ENCODE results near the gene OBSCN.
"Not testable (repeated sequence)": the region's sequence is repeated elsewhere in the genome, so short reads cannot be mapped to it uniquely, and the experiment has no call there.

OBSCN gene

GRCh38 chr1:228259368-228259894 lies 51.6 kb downstream of the OBSCN start:
- no peak for DNase-seq (ENCODE audit: low read depth in 3 of 3, low spot score in 1 of 3)

DNA sequence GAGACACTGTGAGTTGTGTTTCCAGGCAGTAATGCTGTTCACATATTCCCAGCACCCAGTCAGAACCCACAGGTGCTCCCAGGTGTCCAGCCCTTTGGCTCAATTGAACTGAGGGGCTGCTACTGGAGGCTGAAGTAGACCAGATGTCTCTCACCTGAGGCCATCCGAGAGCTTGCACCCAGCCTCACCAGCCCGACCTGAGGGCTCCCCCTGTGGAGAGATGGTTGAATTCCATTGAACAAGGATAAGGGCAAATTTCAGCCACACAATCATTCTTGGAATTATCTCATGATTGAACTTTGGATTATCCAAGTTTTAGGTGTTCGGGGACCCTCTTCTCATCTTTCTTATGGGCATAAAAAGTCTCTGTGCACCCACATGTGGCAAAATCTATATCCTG lies 52.1 kb downstream of the OBSCN start:
- no peak for DNase-seq (ENCODE audit: low read depth in 3 of 3, low spot score in 1 of 3)

GRCh38 chr1:228261706-228262105 lies 53.9 kb downstream of the OBSCN start:
- no peak for DNase-seq (ENCODE audit: low read depth in 3 of 3, low spot score in 1 of 3)

- no peak for DNase-seq (ENCODE audit: low read depth in 3 of 3, low spot score in 1 of 3)
Observed at GRCh38 chr1:228262475-228262874, 54.6 kb downstream of the OBSCN start.

GRCh38 chr1:228263636-228264035 lies 55.8 kb downstream of the OBSCN start:
- DNase-seq (ENCODE audit: low read depth in 3 of 3, low spot score in 1 of 3): no peak

DNA sequence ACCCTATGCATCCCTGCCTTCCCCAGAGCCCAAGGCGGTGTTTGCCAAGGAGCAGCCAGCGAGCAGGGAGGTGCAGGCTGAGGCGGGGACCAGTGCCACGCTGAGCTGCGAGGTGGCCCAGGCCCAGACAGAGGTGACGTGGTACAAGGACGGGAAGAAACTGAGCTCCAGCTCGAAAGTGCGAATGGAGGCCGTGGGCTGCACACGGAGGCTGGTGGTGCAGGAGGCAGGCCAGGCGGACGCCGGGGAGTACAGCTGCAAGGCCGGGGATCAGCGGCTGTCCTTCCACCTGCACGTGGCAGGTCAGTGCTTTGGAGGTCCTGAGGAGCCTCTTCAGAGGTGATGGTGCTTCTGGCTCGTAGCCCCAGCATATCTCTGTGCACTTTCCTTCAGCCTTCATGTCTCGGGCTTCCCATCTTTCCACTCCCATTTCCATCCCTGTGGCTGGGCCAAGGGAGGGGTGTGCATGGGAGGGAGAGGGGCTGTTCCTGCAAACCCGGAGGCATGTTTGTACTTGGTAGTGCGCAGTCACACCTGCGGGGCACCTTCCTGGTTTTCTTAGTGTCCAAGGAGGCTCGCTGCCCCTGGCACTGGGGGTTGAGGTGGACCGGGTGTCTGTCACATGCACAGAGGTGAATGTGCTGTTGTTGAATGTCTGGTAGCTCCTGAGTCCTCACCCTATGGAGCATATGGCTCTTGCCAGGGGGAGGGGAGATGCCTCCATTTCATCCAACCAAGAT lies 56.4 kb downstream of the OBSCN start:
- no peak for DNase-seq (ENCODE audit: low read depth in 3 of 3, low spot score in 1 of 3)

DNA sequence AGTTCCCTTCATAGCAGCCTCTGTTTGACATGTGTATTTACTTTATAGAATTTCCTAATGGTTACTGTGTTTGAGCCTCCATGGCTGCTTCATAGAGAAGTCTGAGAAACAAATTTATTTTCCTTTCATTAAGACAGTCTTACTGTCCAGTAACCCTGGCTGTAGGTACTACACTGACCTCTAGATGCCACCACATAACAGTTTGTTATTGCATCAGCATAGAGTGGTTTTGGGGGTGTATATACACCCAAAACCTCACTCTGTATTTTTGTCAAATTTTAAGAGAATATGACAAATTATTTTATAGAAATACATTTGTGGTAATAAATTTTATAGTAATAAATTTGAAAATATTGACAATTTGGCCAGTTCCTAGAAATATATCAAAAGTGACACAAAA lies 57.3 kb downstream of the OBSCN start:
- DNase-seq (ENCODE audit: low read depth in 3 of 3, low spot score in 1 of 3): no peak

DNA sequence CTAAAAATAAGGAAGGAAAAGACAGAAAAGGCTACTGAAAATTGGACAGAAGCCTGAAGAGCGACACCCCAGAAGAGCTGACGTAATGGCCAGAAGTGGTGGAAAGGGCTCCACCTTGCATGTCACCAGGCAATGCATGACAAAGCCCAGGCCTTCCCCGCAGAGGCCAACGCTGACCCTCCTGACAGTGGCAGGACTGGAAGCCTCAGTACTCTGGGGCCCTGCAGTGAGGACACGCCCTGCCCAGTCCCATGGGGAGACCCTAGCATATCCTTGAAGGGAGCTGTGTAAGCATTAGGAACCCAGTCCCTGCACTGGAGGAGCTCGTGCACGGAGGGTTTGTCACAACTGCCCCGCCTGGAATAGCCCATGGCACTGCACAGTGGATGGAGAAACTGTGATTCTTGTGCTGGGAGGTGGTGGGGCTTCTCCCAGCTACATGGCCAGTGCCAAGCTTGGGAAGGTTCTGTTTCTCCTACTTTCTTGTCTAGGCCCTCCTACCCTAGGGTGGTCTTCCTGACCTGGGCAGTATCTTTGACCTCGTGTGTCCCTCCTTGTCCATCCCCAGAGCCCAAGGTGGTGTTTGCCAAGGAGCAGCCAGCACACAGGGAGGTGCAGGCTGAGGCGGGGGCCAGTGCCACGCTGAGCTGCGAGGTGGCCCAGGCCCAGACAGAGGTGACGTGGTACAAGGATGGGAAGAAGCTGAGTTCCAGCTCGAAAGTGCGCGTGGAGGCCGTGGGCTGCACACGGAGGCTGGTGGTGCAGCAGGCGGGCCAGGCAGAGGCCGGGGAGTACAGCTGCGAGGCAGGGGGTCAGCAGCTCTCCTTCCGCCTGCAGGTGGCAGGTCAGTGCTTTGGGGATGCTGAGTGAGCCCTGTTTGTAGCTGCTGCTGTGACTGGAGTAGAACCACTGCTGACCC lies 60.4 kb downstream of the OBSCN start:
- DNase-seq (ENCODE audit: low read depth in 3 of 3, low spot score in 1 of 3): no peak

DNA sequence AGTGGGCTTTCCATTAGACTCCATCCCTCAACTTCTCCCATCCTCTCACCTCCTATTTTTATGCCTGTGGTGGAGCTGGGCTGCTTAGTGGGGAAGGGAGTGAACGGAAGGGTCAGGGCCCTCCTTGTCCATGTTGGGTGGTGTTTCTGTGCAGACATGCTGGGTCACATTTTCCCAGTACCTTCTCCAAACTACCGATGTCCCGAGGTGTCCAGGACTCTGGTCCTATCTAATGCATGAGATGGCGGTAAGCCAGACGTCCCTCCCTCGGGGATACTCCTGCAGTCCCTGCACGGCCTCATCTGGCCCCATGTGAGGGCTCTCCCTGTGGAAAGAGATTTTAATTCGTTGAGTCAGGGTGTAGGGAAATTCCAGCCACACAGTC lies 61.0 kb downstream of the OBSCN start:
- no peak for DNase-seq (ENCODE audit: low read depth in 3 of 3, low spot score in 1 of 3)

DNA sequence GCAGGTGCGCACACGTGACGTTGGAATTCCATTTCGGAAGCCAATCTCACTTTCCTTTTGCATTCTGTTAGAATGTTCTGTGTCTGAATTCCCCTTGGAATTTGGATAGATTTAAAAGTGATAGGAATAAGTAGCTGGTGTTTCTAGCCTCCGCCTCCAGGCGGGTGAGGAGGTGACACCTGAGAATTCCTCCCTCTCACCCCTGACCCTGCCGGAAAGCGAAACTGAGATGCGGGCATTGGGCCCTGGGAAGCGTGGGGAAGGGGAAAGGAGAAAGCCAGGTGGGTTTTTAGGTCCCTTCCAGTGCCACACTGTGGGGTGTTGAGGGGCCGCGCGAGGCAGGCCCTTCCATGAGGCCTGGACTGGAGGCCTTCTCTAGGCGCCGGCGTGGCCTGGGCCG lies 61.6 kb downstream of the OBSCN start:
- not testable (repeated sequence) for DNase-seq (ENCODE audit: low read depth in 3 of 3, low spot score in 1 of 3)

- no peak for DNase-seq (ENCODE audit: low read depth in 3 of 3, low spot score in 1 of 3)
Observed at GRCh38 chr1:228270032-228270431, 62.2 kb downstream of the OBSCN start.

DNA sequence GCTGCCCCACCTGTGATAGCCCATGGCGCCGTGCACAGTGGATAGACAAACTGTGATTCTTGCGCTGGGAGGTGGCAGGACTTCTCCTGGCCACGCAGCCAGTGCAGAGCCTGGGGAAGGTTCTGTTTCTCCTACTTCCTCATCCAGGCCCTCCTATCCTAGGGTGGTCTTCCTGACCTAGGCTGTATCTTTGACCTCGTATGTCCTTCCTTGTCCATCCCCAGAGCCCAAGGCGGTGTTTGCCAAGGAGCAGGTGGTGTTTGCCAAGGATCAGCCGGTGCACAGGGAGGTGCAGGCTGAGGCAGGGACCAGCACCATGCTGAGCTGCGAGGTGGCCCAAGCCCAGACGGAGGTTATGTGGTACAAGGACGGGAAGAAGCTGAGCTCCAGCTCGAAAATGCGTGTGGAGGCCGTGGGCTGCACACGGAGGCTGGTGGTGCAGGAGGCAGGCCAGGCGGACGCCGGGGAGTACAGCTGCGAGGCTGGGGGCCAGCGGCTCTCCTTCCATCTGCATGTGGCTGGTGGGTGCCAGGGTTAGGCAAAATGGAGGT lies 63.9 kb downstream of the OBSCN start:
- DNase-seq (ENCODE audit: low read depth in 3 of 3, low spot score in 1 of 3): no peak

- DNase-seq (ENCODE audit: low read depth in 3 of 3, low spot score in 1 of 3): no peak
Observed at GRCh38 chr1:228272331-228272791, 64.5 kb downstream of the OBSCN start.

DNA sequence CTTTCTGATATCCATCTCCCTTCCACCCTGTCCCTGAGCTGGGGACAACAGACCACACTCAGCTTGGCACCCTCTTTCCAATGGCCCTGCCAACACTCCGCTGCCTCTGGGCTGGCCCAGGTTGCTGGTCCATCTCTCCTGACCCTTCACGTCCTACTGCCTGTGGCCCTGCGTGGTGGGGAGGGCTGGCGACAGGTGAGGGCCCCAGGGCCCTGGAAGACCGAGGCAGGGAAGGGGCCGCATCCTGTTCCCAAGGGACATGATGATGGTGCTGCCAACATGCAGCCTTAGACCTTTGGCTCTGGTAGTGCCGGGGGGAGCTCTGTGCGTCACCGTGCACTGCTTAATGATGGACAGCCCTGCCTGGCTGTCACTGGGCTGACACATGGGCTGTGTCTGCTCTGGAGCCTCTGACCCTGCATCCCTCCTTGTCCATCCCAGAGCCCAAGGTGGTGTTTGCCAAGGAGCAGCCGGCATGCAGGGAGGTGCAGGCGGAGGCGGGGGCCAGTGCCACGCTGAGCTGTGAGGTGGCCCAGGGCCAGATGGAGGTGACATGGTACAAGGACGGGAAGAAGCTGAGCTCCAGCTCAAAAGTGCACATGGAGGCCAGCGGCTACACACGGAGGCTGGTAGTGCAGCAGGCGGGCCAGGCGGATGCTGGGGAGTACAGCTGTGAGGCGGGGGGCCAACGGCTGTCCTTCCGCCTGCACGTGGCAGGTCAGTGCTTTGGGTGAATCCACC lies 65.2 kb downstream of the OBSCN start:
- no peak for DNase-seq (ENCODE audit: low read depth in 3 of 3, low spot score in 1 of 3)

DNA sequence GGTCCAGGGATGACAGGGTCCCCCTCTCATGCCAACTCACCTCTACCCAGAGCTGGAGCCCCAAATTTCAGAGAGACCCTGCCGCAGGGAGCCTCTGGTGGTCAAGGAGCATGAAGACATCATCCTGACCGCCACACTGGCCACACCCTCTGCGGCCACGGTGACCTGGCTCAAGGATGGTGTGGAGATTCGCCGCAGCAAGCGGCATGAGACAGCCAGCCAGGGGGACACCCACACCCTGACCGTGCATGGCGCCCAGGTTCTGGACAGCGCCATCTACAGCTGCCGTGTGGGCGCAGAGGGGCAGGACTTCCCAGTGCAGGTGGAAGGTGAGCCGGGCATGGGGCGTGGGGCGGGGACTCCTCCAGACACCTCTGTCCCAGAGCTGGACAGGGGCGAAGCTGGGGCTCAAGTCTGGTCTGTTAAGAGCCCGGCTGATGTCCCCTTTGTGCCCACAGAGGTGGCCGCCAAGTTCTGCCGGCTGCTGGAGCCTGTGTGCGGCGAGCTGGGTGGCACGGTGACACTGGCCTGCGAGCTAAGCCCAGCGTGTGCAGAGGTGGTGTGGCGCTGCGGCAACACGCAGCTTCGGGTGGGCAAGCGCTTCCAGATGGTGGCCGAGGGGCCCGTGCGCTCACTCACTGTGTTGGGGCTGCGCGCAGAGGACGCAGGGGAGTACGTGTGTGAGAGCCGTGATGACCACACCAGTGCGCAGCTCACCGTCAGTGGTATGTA lies 66.0 kb downstream of the OBSCN start:
- DNase-seq (ENCODE audit: low read depth in 3 of 3, low spot score in 1 of 3): no peak

DNA sequence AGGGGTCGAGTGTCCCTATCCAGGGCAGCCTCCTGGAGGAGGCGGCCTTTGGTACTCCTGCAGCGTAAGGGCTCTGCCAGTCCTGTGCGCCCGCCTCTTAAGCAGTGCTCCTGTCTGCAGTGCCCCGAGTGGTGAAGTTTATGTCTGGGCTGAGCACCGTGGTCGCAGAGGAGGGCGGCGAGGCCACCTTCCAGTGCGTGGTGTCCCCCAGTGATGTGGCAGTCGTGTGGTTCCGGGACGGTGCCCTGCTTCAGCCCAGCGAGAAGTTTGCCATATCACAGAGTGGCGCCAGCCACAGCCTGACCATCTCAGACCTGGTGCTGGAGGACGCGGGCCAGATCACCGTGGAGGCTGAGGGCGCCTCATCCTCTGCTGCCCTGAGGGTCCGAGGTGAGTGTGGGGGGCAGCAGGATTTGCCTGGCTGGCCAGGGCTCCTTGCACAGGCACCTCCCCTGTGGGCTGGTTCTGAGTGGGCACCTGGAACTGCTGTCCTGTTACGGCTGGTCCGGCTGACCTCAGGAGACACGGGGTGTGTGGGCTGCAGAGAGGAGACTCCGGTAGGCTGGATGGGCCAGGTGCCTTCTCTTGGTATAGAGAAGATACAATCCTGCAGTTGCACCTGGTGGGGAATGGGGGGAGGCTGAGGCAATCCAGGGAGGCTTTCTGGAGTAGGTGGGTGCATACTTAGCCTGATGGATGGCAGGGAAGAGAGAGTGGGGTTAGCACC lies 66.8 kb downstream of the OBSCN start:
- no peak for DNase-seq (ENCODE audit: low read depth in 3 of 3, low spot score in 1 of 3)

DNA sequence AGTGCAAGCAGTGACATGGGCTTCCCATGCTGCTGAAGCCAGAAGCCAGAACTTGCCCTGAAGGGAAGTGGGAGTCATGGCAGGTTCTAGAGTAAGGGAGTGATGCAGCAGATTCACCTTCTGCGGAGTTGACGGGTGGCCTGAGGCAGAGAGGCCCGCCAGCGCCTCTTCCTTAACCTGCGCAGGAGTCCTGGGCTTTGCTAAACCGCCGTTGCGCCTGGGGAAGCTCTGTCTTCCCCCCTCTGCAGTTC lies 67.3 kb downstream of the OBSCN start:
- no peak for DNase-seq (ENCODE audit: low read depth in 3 of 3, low spot score in 1 of 3)

- DNase-seq (ENCODE audit: low read depth in 3 of 3, low spot score in 1 of 3): peak; percentile 78 to 84 (median 82)
Observed at GRCh38 chr1:228275430-228276173, 67.8 kb downstream of the OBSCN start.

DNA sequence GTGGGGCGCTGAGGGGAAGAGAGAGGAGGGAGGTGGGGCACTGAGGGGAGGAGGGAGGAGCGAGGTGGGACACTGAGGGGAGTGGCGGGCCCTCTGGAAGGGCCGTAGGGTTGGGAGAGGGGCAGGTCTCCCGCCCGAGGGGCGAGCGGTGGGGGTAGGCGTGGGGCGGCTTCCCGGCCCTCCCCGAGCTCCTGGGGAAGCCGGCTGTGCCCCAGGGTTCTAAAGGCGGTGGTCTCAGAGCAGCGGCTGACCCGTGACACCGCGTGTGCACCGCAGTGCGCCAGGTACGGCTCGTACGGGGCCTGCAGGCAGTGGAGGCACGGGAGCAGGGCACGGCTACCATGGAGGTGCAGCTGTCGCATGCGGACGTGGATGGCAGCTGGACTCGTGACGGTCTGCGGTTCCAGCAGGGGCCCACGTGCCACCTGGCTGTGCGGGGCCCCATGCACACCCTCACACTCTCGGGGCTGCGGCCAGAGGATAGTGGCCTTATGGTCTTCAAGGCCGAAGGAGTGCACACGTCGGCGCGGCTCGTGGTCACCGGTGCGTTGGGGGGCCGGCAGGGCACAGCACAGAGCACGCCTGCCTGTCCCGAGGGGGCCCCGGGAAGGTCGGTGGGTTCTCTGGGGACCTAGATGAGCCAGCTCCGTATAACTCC lies 68.5 kb downstream of the OBSCN start:
- DNase-seq (ENCODE audit: low read depth in 3 of 3, low spot score in 1 of 3): no peak

Measured in stimulated activated CD4-positive, alpha-beta T cell treated with anti-CD3 and anti-CD28 coated beads, TNF-alpha, amount 100 ng/mL, for 1 hour (primary cell).